ENCODE results near the gene CASR.

CASR gene

DNA sequence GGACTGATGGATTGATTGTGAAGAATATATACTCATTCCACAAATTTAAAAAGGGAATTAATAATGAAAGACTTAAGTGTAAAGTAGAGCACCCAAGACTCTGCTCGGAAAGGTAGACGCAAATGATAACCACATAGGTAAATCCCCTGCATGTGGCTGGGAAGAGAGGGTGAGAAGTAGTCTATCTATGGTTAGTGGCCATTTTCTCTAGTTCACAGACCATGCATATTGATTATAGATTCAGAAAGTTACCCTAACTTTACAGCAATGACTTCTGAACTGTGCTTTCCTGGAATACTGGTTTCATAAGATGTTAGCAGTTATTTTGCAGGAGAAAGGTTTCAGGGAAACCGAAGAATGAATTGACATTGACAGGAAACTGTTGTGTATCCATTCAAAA is 51.7 kb downstream of the CASR start:
- DNase-seq (ENCODE audit: extremely low spot score), result peak; percentile 39
- TF ChIP-seq, protein P1, sequence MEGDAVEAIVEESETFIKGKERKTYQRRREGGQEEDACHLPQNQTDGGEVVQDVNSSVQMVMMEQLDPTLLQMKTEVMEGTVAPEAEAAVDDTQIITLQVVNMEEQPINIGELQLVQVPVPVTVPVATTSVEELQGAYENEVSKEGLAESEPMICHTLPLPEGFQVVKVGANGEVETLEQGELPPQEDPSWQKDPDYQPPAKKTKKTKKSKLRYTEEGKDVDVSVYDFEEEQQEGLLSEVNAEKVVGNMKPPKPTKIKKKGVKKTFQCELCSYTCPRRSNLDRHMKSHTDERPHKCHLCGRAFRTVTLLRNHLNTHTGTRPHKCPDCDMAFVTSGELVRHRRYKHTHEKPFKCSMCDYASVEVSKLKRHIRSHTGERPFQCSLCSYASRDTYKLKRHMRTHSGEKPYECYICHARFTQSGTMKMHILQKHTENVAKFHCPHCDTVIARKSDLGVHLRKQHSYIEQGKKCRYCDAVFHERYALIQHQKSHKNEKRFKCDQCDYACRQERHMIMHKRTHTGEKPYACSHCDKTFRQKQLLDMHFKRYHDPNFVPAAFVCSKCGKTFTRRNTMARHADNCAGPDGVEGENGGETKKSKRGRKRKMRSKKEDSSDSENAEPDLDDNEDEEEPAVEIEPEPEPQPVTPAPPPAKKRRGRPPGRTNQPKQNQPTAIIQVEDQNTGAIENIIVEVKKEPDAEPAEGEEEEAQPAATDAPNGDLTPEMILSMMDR (IDR thresholded peaks at IDR 0.05; ENCODE audit: control extremely low read depth, extremely low read depth, low read depth, missing control alignments), result no peak
- ChIA-PET POLR2A (no interaction called here), CTCF (interaction anchor here (2.8 to 4.0 kb wide), 2 partner anchors 11 to 17 kb away, joined by 13 to 15 read pairs; no protein-coding TSS in a partner anchor)

DNA sequence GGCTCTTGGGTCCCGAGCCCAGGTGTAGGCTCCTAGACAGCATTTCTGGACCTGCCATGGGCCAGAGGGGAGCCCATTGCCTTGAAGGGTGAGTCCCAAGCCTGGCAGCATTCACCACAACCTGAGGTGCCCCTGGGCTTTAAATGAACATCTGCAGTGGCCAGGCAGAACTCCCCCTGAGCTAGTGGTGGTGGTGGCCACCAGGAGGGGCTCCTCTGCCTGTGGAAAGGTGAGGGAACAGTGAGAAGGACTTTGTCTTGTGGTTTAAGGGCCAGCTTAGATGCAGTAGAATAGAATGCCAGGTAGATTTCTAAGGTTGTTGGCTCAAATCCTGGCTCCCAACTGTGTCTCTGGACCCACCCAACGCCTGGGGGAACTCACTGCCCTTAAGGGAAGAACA is 55.6 kb downstream of the CASR start:
- TF ChIP-seq, protein P1 (IDR thresholded peaks at IDR 0.05; ENCODE audit: control extremely low read depth, extremely low read depth, low read depth, missing control alignments), result no peak
- POLR2A ChIA-PET, result no interaction called here
- no peak for DNase-seq (ENCODE audit: extremely low spot score)
- CTCF ChIA-PET, result interaction anchor here (1.9 to 2.0 kb wide), 2 partner anchors 16 to 138 kb away, joined by 5 read pairs; no protein-coding TSS in a partner anchor

DNA sequence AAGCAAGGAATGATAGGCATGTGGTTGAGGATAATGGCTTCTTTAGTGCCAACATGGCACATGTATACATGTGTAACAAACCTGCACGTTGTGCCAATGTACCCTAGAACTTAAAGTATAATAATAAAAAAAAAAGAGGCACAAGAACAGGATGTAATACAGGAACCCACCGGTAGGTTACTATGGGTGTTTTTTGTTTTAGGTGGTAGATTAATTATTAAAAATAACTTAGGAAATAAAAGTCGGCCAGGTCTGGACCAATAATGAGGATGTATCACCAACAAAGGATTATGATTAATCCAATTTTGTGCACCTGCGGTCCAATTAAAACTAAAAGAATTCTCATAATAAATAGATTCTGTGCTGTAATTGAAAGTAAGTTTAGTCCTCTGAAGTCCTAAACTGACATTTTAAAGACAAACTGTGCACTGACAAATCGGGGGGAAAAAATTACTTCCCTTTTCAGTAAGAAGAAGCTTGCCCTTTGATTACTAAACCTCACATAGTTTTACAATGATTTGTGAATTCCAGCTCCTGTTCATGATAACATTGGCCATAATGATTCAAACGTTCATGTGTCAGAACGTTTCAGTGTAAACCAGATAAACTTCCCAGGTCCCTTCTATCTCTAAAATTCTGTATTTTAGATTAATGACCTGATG is 62.2 kb downstream of the CASR start:
- TF ChIP-seq, protein P1 (IDR thresholded peaks at IDR 0.05; ENCODE audit: control extremely low read depth, extremely low read depth, low read depth, missing control alignments), result peak; percentile 7
- CTCF ChIA-PET, result interaction anchor here (0.6 to 1.7 kb wide), 14 partner anchors 8 to 220 kb away, joined by 3 to 15 read pairs (median 3); no protein-coding TSS in a partner anchor
- DNase-seq (ENCODE audit: extremely low spot score), result no peak
- POLR2A ChIA-PET, result no interaction called here

DNA sequence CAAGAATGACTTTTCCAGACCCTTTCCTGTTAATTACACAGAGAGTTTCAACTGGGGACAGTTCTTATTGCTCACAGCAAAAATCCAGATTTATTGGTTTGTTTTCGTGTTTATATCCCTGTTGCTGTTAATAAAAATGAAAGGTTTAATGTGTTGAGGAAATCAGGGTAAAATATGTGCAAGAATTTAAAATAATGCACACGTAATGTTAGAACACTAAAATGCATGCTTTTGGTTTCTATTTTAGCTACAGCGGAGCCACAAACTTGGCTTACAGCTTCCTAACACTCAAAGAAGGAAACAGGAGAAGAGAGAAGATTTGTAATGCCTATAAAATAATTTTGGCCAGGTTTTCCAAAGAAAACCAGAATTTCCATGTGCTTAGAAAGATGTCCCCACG is 62.7 kb downstream of the CASR start:
- ChIA-PET POLR2A (no interaction called here), CTCF (interaction anchor here (0.6 to 1.7 kb wide), 14 partner anchors 9 to 221 kb away, joined by 3 to 15 read pairs (median 3); no protein-coding TSS in a partner anchor)

DNA sequence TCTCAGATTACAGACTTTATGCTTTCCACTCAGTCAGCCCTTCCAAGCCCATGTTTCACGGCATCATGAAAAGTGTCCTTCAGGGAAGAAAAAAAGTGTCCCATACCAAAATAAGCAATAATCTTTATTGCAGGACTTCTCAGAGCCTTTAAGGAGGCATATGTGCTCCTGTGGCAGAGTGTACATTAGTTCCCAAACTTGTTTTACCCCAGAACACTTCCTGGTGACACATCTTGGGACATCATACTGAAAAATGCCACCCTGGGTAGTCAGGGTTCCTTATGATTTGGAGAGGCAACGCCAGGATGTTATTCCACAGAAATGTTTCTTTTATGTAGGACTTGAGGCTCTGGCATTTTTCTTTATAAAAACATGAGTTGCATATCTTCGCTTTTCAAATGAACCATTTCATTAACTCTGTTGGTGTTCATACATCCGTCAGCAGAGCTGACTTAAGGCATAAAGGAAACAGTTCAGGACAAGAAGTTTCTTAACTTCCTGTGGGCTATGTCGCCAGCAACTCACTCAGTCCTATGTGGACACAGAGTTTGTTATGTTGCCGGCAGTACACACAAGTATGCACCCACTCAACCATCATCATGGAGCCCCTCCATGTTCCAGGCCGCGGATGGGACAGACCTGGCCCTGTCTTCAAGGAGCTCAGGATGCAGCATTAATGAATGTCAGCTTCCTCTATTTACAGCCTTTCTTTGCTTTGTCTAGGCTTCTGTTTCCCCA is 63.8 kb downstream of the CASR start:
- DNase-seq (ENCODE audit: extremely low spot score), result no peak
- POLR2A ChIA-PET, result no interaction called here
- CTCF ChIA-PET, result interaction anchor here (0.6 to 1.8 kb wide), 7 partner anchors 9 to 146 kb away, joined by 3 to 8 read pairs (median 4); no protein-coding TSS in a partner anchor
- TF ChIP-seq, protein P1 (IDR thresholded peaks at IDR 0.05; ENCODE audit: control extremely low read depth, extremely low read depth, low read depth, missing control alignments), result no peak

More for the DNA sequence above, 62.7 kb downstream of the CASR start:
- no peak for DNase-seq (ENCODE audit: extremely low spot score)
- TF ChIP-seq, protein P1 (IDR thresholded peaks at IDR 0.05; ENCODE audit: control extremely low read depth, extremely low read depth, low read depth, missing control alignments), result no peak

DNA sequence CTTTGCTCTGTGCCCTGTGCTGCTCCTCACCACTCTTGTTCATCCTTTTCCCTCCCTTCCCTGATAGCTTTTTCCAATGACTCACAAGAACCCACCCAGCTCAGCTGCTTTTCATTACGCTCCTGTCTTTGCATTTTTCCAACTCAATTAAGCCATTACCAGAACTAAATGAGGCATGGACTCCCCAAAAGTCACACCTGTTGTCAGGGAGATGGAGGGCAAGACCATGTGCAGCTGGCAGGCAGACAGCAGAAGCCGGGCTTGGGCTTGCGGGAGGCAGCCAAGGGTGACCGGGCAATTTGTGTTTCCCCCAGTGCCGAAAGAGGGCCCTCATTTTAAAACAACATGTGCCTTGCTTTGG is 64.3 kb downstream of the CASR start:
- ChIA-PET POLR2A (no interaction called here), CTCF (interaction anchor here (0.6 to 1.8 kb wide), 5 partner anchors 8 to 146 kb away, joined by 3 to 5 read pairs (median 4); no protein-coding TSS in a partner anchor)

More for the DNA sequence above, 64.3 kb downstream of the CASR start:
- TF ChIP-seq, protein P1 (IDR thresholded peaks at IDR 0.05; ENCODE audit: control extremely low read depth, extremely low read depth, low read depth, missing control alignments), result no peak
- no peak for DNase-seq (ENCODE audit: extremely low spot score)
